IMR-90 (cell line): ENCODE results near the gene SMARCA5. TPM values are rescaled to one million over a fixed set of nuclear protein-coding genes. Genes with fewer than 3 reads are reported as not detected.

ENCODE experiments used
- CEBPB ChIP-seq: IDR thresholded peaks from 2 replicates; pipeline ENCODE4 v1.6.1; 2012; ENCODE audit warnings: low read depth, low read length, improper control_type of control experiment
- FOS ChIP-seq: fragments of 150-350 bp; IDR thresholded peaks from 2 replicates; pipeline ENCODE4 v1.6.1; 2016; ENCODE audit warnings: low read depth, low read length
- MAFK ChIP-seq: IDR thresholded peaks from 2 replicates; pipeline ENCODE4 v1.6.1; 2012; ENCODE audit warnings: low read depth, low read length, improper control_type of control experiment
- MAZ ChIP-seq: IDR thresholded peaks from 2 replicates; pipeline ENCODE4 v1.6.1; 2012; ENCODE audit warnings: low read depth, mild to moderate bottlenecking, low read length, improper control_type of control experiment, moderate library complexity, borderline replicate concordance
- MXI1 ChIP-seq: IDR thresholded peaks from 2 replicates; pipeline ENCODE4 v1.6.1; 2012; ENCODE audit warnings: low read depth, mild to moderate bottlenecking, low read length, moderate library complexity, borderline replicate concordance
- POLR2A ChIP-seq: IDR thresholded peaks from 2 replicates; pipeline ENCODE4 v1.6.1; 2012; ENCODE audit warnings: mild to moderate bottlenecking, low read depth, low read length
- polyA plus RNA-seq, 3 experiments: library from polyadenylated mRNA; depleted of rRNA; stranded (reverse); fragments of >200 nt; gene quantifications; 2 replicates each; pipeline ENCODE4 v1.2.3, GENCODE V29; 2012; ENCODE audit warnings: low replicate concordance in 1 of 3
- total RNA-seq: library from RNA; depleted of rRNA; stranded (reverse); fragments of >200 nt; gene quantifications from 2 replicates; pipeline ENCODE4 v1.2.3, GENCODE V29; 2012

The SMARCA5 gene
- total and polyA plus RNA-seq, 2 of the 4 experiments (the other 2 are of a cell fraction) = 11.5 to 14.7 TPM

- TF ChIP-seq MAFK = no peak
- peak; percentile 37; the same call in 1 of the 2 replicates for TF ChIP-seq MAZ
- peak; percentile 48; the same call in 1 of the 2 replicates for TF ChIP-seq CEBPB
- 0 out of 2 replicates have a peak, but pooled peaks have one; percentile 9 for TF ChIP-seq FOS
- TF ChIP-seq POLR2A = peak; percentile 85; the same call in 1 of the 2 replicates
- TF ChIP-seq MXI1 = 0 out of 2 replicates have a peak, but pooled peaks have one; percentile 9
These were observed at the start of gene SMARCA5 (continued) for GRCh38 chr4:143513314-143514168.
